ENCODE results near the gene SPSB1. TPM values are rescaled to one million over a fixed set of nuclear protein-coding genes. Genes with fewer than 3 reads are reported as not detected.

The SPSB1 gene
- total and polyA plus RNA-seq, 2 experiments from 2014 or later, result 2.4 to 6.8 TPM

- TF ChIP-seq ZNF462 (CRISPR knock-in tag; IDR thresholded peaks at IDR 0.05) (no peak), CTCF (conservative IDR thresholded peaks at IDR 0.05; ENCODE audit: low read depth in 2 of 2) (no peak), ETS1 (IDR thresholded peaks at IDR 0.05) (no peak)
Observed at GRCh38 chr1:9311479-9311878, 18.8 kb downstream of the SPSB1 start (continued).

GRCh38 chr1:9312168-9312720 lies 19.6 kb downstream of the SPSB1 start:
- H3K27ac Mint-ChIP-seq, result no peak overlapping the region
- TF ChIP-seq EZH2 (IDR thresholded peaks at IDR 0.05; ENCODE audit: low read depth, unreplicated experiment) (no peak), ETS1 (IDR thresholded peaks at IDR 0.05) (no peak), NANOG (IDR thresholded peaks at IDR 0.05; ENCODE audit: borderline replicate concordance) (no peak), STAT1 (IDR thresholded peaks at IDR 0.05; ENCODE audit: unreplicated experiment) (no peak), REST (IDR thresholded peaks at IDR 0.05; ENCODE audit: unreplicated experiment) (no peak), JUNB (IDR thresholded peaks at IDR 0.05; ENCODE audit: unreplicated experiment) (no peak), ZNF331 (CRISPR knock-in tag; IDR thresholded peaks at IDR 0.05; ENCODE audit: low read depth) (no peak), CREB1 (CRISPR knock-in tag; IDR thresholded peaks at IDR 0.05; ENCODE audit: low read depth) (no peak), ZNF114 (CRISPR knock-in tag; IDR thresholded peaks at IDR 0.05) (no peak)

More at GRCh38 chr1:9312168-9312720, 19.6 kb downstream of the SPSB1 start:
- Histone ChIP-seq H3K4me2 (no peak overlapping the region), H3K27me3 (ENCODE audit: insufficient read depth) (no peaks in the 10 kb centered on the region), H3K4me1 (ENCODE audit: insufficient read depth) (no peaks in the 10 kb centered on the region), H2AFZ (no peak overlapping the region), H3K4me3 (no peak overlapping the region), H3F3A (replicated peaks; ENCODE audit: low read depth) (no peaks in the 10 kb centered on the region), H3K27ac (ENCODE audit: low read depth) (no peak overlapping the region), H3K9me2 (ENCODE audit: insufficient read depth) (no peaks in the 10 kb centered on the region), H3K79me2 (replicated peaks; ENCODE audit: insufficient read depth) (no peaks in the 10 kb centered on the region), H4K20me1 (replicated peaks; ENCODE audit: insufficient read depth) (no peaks in the 10 kb centered on the region), H3K36me3 (ENCODE audit: insufficient read depth) (no peaks in the 10 kb centered on the region)
- Mint-ChIP-seq H3K36me3 (ENCODE audit: low read depth) (no peaks in the 10 kb centered on the region), H3K4me1 (peaks cover 3% of the 10 kb centered on the region; the same call in 1 of the 3 replicates), H3K4me3 (no peak overlapping the region), H3K9me3 (no peaks in the 10 kb centered on the region; the same call in 2 of the 3 replicates), H3K27me3 (ENCODE audit: insufficient read depth, low read depth, poor library complexity) (peaks cover 9% of the 10 kb centered on the region)
- ATAC-seq (no peak), DNase-seq (ENCODE audit: low spot score) (no peak)

Measured in GM23338 (cell line).